Measurements from ENCODE around the gene PRRT1.
"Not testable (repeated sequence)": the region's sequence is repeated elsewhere in the genome, so short reads cannot be mapped to it uniquely, and the experiment has no call there.

The PRRT1 gene

GRCh38 chr6:32188381-32189068, 36.8 kb upstream of the PRRT1 start:
- no peak for DNase-seq

DNA sequence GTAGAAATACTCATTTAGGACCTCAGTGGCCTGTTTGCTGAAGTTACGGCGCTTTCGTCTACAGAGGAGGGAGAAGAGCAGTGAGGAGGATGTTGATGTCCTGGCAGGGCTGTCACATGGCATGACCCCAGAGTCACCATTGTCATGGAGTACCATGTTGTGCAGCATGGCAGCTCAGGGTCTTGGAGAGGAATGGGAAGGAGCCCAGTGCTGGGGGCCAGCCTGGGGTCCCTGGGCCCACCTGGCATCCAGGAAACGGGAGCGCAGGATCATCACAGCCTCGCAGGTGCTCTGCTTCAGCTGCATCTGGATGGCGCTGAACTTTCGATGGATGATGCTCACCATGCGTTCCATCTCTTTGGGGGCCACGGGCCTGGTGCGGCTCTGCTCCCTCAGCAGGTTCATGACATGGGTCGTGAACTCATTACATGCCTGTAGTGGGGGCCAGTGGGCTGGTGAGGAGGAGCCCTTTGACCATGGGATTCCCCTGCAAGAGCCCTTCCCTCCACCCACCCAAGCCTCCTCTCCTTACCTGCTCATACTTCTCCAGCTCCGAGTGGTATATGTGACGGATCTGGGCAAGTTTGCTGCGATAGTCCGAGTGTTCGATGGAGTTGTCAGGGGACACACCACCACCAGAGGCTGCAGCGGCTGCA, 36.1 kb upstream of the PRRT1 start:
- not testable (repeated sequence) for DNase-seq

DNA sequence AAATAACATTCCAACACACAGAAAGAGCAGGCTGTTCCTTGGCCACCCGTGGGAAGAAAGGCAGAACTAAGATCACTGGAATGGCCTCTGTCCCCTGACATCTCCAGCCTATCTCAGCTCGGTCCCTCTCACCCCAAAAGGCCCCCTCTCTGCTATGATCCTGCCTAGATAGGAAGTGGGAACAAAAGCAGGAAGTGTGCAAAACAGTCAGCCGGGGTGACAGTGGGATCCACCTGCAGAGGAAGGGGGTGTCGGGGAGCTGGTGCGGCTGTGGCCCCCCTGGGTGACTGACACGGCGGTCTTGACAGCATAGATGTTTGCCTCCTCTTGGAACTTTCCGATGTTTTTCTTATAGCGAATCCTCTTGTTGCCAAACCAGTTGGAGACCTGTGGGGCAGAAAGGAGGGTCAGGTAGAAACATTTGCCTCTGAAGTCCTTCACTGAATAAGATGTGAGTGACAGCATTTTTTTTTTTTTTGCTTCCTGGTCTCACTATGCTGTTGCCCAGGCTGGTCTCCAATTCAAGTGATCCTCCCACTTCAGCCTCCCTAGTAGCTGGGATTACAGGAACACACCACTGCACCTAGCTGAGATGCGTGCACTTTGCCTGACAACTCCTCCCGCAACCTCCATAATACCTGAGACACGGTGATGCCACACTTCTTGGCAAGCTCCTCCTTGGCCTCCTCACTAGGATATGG, 35.4 kb upstream of the PRRT1 start:
- no peak for DNase-seq

- not testable (repeated sequence) for DNase-seq
Observed at GRCh38 chr6:32186151-32186840, 34.6 kb upstream of the PRRT1 start.

DNA sequence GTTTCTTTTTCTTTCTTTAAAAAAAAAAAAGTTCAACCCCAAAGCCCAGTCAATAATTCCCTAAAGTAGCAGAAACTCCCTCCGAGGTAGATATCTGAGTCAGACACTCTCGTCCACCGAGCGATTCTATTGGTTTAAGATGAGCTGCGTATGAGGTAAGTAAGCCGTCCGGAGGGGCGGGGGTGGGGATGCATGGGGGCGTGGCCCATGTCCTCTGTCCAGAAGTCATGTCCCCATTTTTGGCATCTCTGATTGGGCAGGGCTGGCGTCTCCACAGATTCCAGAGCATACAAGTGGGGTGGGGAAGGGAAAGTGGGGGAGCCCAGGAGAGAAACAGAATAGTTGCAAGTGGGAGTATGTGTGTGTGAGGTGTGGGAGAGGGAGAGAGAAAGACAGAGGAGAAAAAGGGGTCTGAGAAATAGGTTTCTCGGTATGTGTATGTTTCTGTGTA, 34.0 kb upstream of the PRRT1 start:
- DNase-seq: peak in 7 of 56 donors; percentile 15 to 38 (median 20)

GRCh38 chr6:32184084-32184640, 32.4 kb upstream of the PRRT1 start, which contains the start of gene AGER:
Gene AGER (minus strand): TSS chr6:32184253. CDS start chr6:32184222, 31 bp downstream.
- no peak for DNase-seq

DNA sequence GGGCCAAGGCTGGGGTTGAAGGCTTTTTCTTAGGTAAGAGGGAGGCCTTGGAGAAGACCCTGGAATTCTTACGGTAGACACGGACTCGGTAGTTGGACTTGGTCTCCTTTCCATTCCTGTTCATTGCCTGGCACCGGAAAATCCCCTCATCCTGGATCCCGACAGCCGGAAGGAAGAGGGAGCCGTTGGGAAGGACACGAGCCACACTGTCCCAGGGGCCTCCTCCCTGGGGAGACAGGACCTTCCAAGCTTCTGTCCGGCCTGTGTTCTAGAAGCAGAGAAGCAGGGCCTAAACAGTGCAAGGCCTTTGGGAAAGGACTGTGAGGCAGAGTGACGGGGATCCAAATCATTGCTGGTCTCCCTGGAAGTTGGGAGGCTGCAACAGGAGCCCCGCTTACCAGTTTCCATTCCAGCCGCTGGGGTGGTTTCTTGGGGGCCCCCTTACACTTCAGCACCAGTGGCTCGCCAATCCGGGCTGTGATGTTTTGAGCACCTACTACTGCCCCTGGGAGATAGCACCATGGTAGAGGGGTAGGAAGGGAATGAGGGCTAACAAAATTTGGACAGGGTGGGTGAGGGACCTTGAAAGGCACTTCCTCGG, 31.8 kb upstream of the PRRT1 start:
- no peak for DNase-seq

DNA sequence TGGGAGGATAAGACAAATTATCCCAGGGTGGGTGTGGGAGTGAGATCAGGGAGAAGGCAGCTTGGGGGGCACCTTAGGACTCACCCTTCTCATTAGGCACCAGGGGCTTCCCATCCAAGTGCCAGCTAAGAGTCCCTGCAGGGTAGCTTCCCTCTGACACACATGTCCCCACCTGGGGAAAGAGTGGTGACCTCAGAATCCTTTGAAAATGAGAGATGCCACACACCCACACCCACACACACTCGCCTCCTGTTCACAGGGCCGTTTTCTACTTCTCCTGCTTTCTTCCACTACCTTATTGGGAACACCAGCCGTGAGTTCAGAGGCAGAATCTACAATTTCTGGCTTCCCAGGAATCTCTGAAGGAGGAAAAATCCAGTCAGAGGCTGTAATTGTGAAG, 31.3 kb upstream of the PRRT1 start:
- DNase-seq: no peak

DNA sequence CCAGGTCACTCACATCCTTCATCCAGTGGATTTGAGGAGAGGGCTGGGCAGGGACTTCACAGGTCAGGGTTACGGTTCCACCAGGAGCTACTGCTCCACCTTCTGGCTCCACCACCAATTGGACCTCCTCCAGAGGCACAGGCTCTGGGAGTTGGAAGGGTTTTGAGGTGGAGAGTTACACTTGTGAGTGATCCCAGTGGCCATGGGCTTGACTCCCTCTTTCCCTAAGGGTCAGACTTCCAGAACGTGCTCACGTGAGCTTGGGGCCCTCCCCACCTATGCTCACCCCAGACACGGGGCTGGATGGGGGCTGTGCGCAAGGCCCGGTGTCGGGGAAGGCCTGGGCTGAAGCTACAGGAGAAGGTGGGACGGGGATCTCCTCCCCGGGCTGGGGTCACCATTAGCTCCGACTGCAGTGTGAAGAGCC, 30.8 kb upstream of the PRRT1 start:
- DNase-seq: no peak

DNA sequence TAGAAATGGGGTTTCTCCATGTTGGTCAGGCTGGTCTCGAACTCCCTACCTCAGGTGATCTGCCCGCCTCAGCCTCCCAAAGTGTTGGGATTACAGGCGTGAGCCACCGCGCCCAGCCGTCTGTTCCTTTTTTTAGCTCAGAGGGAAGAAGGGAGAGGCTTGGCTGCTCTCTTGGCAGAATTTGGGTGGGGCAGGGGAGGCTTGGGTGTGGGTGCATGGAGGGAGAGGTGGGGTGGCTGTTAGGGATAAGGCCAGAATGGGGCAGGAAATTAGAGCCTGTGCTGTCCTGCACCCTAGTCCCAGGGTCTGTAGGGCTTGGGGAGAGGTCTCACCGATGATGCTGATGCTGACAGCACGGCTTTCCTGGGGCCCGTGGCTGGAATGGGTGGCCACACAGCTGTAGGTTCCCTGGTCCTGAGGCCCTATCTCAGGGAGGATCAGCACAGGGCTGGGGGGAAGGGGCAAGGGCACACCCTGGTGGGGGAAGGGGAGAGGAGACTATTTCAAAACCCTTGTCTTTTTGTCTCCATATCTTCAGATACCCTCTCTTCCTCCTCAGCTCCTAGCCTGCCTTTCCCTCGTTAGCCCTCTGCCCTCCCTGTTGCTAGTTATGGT, 30.3 kb upstream of the PRRT1 start:
- no peak for DNase-seq

GRCh38 chr6:32181148-32181702, 29.5 kb upstream of the PRRT1 start:
- DNase-seq: no peak

DNA sequence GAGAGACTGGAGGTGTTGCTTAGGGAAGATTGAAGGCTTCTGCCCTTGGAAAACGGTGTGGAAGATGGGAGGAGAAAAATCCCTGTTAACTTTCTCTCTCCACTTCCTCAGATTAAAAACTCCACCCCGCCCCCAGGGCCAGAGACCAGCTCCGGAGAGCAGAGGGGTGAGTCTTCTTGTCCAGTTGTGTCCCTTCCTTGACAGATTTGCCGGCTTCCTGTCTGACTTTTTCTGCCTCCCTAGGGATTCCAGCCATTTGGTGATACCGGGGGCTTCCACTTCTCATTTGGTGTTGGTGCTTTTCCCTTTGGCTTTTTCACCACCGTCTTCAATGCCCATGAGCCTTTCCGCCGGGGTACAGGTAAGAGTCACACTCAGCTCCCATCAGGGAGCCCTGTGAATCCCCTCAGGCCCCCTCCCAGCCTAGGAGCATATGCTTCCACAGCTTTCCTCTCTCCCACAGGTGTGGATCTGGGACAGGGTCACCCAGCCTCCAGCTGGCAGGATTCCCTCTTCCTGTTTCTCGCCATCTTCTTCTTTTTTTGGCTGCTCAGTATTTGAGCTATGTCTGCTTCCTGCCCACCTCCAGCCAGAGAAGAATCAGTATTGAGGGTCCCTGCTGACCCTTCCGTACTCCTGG, 28.1 kb upstream of the PRRT1 start:
- DNase-seq: no peak

DNA sequence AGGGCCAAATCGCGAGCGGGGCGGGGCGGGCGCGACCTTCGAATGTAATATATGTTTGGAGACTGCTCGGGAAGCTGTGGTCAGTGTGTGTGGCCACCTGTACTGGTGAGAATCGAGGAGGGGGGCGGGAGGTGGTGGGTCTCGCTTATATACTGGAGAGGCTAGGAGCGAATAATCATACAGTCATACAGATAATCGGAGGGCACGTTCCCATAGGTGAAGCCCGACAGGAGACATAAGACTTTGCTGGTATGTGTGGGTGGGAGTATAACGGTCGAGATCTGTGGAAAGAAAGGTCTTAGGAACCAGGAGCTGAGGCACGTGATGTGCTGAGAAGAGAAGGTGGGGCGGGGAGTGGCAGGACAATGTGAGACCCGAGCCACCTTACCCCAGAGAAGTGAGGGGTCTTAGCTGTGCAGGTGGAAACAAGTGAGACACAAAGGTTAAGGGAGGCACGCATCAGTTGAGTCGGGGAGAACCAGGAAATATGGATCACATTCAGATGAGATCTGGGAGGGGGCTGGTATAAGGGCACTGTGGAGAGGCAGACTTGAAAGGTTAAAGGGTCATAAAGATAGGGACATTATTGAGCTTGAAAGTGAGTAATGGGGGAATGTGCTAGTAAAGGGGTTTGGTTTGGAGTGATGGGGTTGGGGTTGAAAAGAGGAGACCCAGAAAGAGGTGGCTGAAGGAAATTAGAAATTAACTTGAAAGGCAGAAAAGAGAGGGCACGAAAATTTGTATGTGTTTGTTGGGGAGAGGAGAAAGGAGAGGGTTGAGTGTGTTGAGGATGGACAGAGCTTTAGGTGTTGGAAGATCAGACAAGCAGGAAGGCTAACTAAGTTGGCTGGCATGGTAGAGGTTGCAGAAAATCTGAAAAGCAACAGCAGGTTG, 27.1 kb upstream of the PRRT1 start:
- DNase-seq: peak in 2 of 56 donors; percentile 57 to 63

- DNase-seq: peak; percentile 71 to 99 (median 96)
Observed at GRCh38 chr6:32177788-32178546, 26.2 kb upstream of the PRRT1 start, which contains the start of gene RNF5. Gene RNF5 (plus strand): TSS chr6:32178405. CDS start chr6:32178512, 107 bp downstream.

DNA sequence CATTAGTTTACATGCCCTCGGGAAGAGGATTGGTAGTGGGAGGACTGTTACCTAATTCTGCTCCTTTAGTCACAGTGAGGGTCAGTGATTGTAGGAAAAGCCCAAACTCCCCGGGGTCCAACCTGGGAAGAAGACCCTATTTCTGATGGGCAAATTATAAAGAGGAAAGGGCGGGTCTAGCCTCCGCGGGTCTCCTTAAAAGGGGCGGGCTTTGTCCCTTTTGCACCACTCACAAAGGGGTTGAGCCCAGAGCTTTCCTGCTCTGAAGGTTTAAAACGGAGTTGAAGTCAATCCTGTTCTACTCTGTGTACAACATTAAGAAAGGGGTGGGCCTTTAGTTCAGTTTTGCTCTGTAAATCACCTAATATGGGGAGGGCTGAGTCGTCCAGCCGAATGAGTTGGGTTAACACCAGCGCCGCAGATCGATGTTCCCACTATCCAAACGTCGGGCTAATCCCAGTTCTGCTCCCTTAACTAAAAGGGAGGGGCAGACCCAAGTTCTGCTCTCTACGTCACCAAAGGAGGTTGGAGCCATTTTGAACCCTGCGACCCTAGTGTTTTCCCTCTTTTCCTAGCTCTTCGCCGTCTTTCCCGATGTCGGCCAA, 25.5 kb upstream of the PRRT1 start:
- peak in 17 of 56 donors; percentile 34 to 76 (median 60) for DNase-seq

DNA sequence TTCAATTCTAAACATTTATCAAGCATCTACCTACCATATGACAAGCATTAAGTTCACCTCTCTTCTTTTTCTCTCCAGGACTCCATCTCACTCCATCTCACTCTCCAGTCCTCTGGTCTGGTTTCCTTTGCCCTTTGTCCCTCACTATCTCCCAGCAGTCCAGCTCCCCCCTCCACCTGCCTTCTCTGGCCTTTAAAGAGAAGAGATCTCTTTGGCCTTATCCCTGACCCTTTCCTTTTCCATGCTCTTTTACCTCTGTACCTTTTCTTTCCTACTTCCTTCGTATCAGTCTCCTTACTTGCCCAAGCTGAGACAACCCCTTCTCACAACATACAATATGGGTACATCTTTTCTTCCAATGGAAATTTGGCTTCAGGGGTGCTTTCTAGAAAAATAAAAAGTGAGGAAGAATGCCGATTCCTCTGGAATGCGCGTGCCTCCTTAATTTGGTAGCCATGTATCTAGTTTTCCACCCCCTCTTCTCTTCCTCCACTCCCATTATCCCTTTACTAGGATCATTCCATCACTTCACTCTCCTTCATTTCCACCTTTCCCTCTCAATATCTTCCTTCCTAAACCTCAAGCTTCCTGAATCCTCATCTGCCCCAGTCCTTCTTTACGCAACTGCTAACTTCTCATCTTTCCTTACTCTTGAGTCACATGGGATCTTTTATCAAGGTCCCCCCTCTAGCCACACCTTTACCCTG, 24.9 kb upstream of the PRRT1 start:
- no peak for DNase-seq
